Activated naive CD4-positive, alpha-beta T cell treated with anti-CD3 and anti-CD28 coated beads, Interleukin-2, amount 10 ng/mL, durations not matched to agents 7 days and 5 days (primary cell): ENCODE measurements around the gene DRC7.

ENCODE experiments used
- CTCF ChIA-PET: fragments of 350-600 bp; sonication (Branson Sonifier 250); formaldehyde crosslinking; loops from one replicate; lab custom pipeline; 2021; ENCODE audit warnings: antibody characterized with exemption; lab: Charles Lee
- DNase-seq: peaks from one replicate; pipeline ENCODE4 v3.0.0-alpha.2; 2020
- H3K27ac Mint-ChIP-seq: one replicate; pipeline ENCODE4 v1.8.0; 2021; ENCODE audit warnings: mild to moderate bottlenecking, moderate library complexity, mixed read lengths
- H3K27me3 Mint-ChIP-seq: one replicate; pipeline ENCODE4 v1.8.0; 2021; ENCODE audit warnings: mild to moderate bottlenecking, mixed read lengths
- H3K36me3 Mint-ChIP-seq: one replicate; pipeline ENCODE4 v1.8.0; 2021; ENCODE audit warnings: mixed read lengths
- H3K4me1 Mint-ChIP-seq: one replicate; pipeline ENCODE4 v1.8.0; 2021; ENCODE audit warnings: mixed read lengths
- H3K4me3 Mint-ChIP-seq: one replicate; pipeline ENCODE4 v1.8.0; 2021; ENCODE audit warnings: mild to moderate bottlenecking, moderate library complexity, mixed read lengths
- H3K9me3 Mint-ChIP-seq: one replicate; pipeline ENCODE4 v1.8.0; 2021; ENCODE audit warnings: mixed read lengths

The DRC7 gene

GRCh38 chr16:57688987-57689761, 5.4 kb upstream of the DRC7 start:
- H3K4me1 Mint-ChIP-seq = peaks cover 38% of the 10 kb centered on the region
- CTCF ChIA-PET = interaction anchor here (0.9 to 1.6 kb wide), 3 partner anchors 9 to 47 kb away, joined by 3 to 5 read pairs (median 5); partner anchors contain the start of gene ADGRG3
- DNase-seq = no peak
- no peaks in the 10 kb centered on the region for H3K9me3 Mint-ChIP-seq
- H3K27ac Mint-ChIP-seq = peak overlapping the region; percentile 90
- H3K4me3 Mint-ChIP-seq = peak overlapping the region; percentile 40
- H3K27me3 Mint-ChIP-seq = peaks cover 26% of the 10 kb centered on the region
- no peaks in the 10 kb centered on the region for H3K36me3 Mint-ChIP-seq

GRCh38 chr16:57689762-57690558, 4.6 kb upstream of the DRC7 start:
- peak overlapping the region; percentile 22 for H3K4me3 Mint-ChIP-seq
- H3K4me1 Mint-ChIP-seq = peaks cover 44% of the 10 kb centered on the region
- no peaks in the 10 kb centered on the region for H3K9me3 Mint-ChIP-seq
- peak; percentile 73 for DNase-seq
- peaks cover 31% of the 10 kb centered on the region for H3K27me3 Mint-ChIP-seq
- H3K36me3 Mint-ChIP-seq = no peaks in the 10 kb centered on the region
- CTCF ChIA-PET = interaction anchor here (0.7 to 1.6 kb wide), 5 partner anchors 10 to 114 kb away, joined by 3 to 5 read pairs (median 3); partner anchors contain the start of gene ADGRG3
- H3K27ac Mint-ChIP-seq = peak overlapping the region; percentile 90

- Mint-ChIP-seq H3K27ac (peak overlapping the region; percentile 25), H3K27me3 (peaks cover 32% of the 10 kb centered on the region), H3K36me3 (no peaks in the 10 kb centered on the region), H3K9me3 (no peaks in the 10 kb centered on the region), H3K4me1 (peaks cover 44% of the 10 kb centered on the region), H3K4me3 (no peak overlapping the region)
- CTCF ChIA-PET = interaction anchor here (1.3 to 1.6 kb wide), 3 partner anchors 10 to 115 kb away, joined by 3 to 5 read pairs (median 5); partner anchors contain the start of gene ADGRG3
- no peak for DNase-seq
These were observed 3.7 kb upstream of the DRC7 start for GRCh38 chr16:57690782-57691471.

- Mint-ChIP-seq H3K27me3 (peaks cover 33% of the 10 kb centered on the region), H3K27ac (no peak overlapping the region)
These were observed 2.0 kb upstream of the DRC7 start for GRCh38 chr16:57692636-57693035.

GRCh38 chr16:57693550-57693949, 1.1 kb upstream of the DRC7 start:
- Mint-ChIP-seq H3K4me3 (no peak overlapping the region), H3K27me3 (peaks cover 41% of the 10 kb centered on the region), H3K27ac (no peak overlapping the region), H3K9me3 (no peaks in the 10 kb centered on the region), H3K36me3 (no peaks in the 10 kb centered on the region), H3K4me1 (peaks cover 37% of the 10 kb centered on the region)
- CTCF ChIA-PET = no interaction called here
- DNase-seq = no peak

More at GRCh38 chr16:57692636-57693035, 2.0 kb upstream of the DRC7 start:
- no peak for DNase-seq
- no peaks in the 10 kb centered on the region for H3K36me3 Mint-ChIP-seq
- peaks cover 44% of the 10 kb centered on the region for H3K4me1 Mint-ChIP-seq
- no peaks in the 10 kb centered on the region for H3K9me3 Mint-ChIP-seq
- CTCF ChIA-PET = no interaction called here
- H3K4me3 Mint-ChIP-seq = no peak overlapping the region

- Mint-ChIP-seq H3K9me3 (no peaks in the 10 kb centered on the region), H3K36me3 (no peaks in the 10 kb centered on the region), H3K4me1 (peaks cover 33% of the 10 kb centered on the region), H3K4me3 (no peak overlapping the region), H3K27ac (no peak overlapping the region), H3K27me3 (peaks cover 36% of the 10 kb centered on the region)
- CTCF ChIA-PET = no interaction called here
- no peak for DNase-seq
These were observed 328 bp upstream of the DRC7 start for GRCh38 chr16:57694231-57694724.

- CTCF ChIA-PET = interaction anchor here (1.1 kb wide), 1 partner anchor 24 kb away, joined by 3 read pairs; no protein-coding TSS in a partner anchor
- no peak overlapping the region for H3K27ac Mint-ChIP-seq
These were observed 1.1 kb downstream of the DRC7 start for GRCh38 chr16:57695680-57696069.

GRCh38 chr16:57696240-57696639, 1.6 kb downstream of the DRC7 start:
- no peaks in the 10 kb centered on the region for H3K9me3 Mint-ChIP-seq
- H3K27me3 Mint-ChIP-seq = peaks cover 31% of the 10 kb centered on the region
- no peak overlapping the region for H3K27ac Mint-ChIP-seq
- H3K36me3 Mint-ChIP-seq = no peaks in the 10 kb centered on the region
- H3K4me3 Mint-ChIP-seq = no peak overlapping the region
- CTCF ChIA-PET = interaction anchor here (1.1 kb wide), 1 partner anchor 25 kb away, joined by 3 read pairs; no protein-coding TSS in a partner anchor
- DNase-seq = no peak
- peaks cover 13% of the 10 kb centered on the region for H3K4me1 Mint-ChIP-seq

More at GRCh38 chr16:57695680-57696069, 1.1 kb downstream of the DRC7 start:
- Mint-ChIP-seq H3K4me3 (no peak overlapping the region), H3K9me3 (no peaks in the 10 kb centered on the region), H3K4me1 (peaks cover 19% of the 10 kb centered on the region), H3K36me3 (no peaks in the 10 kb centered on the region), H3K27me3 (peaks cover 36% of the 10 kb centered on the region)
- DNase-seq = no peak

- Mint-ChIP-seq H3K27me3 (peaks cover 14% of the 10 kb centered on the region), H3K27ac (no peak overlapping the region), H3K36me3 (no peaks in the 10 kb centered on the region), H3K9me3 (no peaks in the 10 kb centered on the region), H3K4me1 (peaks cover 6% of the 10 kb centered on the region), H3K4me3 (no peak overlapping the region)
- CTCF ChIA-PET = no interaction called here
- DNase-seq = no peak
These were observed 3.4 kb downstream of the DRC7 start for GRCh38 chr16:57697896-57698537.

GRCh38 chr16:57698812-57699405, 4.3 kb downstream of the DRC7 start:
- Mint-ChIP-seq H3K9me3 (no peaks in the 10 kb centered on the region), H3K27me3 (peaks cover 14% of the 10 kb centered on the region), H3K27ac (no peak overlapping the region), H3K4me1 (peaks cover 6% of the 10 kb centered on the region), H3K4me3 (no peak overlapping the region), H3K36me3 (no peaks in the 10 kb centered on the region)
- CTCF ChIA-PET = interaction anchor here (0.9 kb wide), 1 partner anchor 122 kb away, joined by 3 read pairs; no protein-coding TSS in a partner anchor
- no peak for DNase-seq

GRCh38 chr16:57699481-57699880, 4.9 kb downstream of the DRC7 start:
- no peak for DNase-seq
- Mint-ChIP-seq H3K4me1 (peaks cover 5% of the 10 kb centered on the region), H3K4me3 (no peak overlapping the region), H3K9me3 (no peaks in the 10 kb centered on the region), H3K27me3 (peaks cover 17% of the 10 kb centered on the region), H3K27ac (no peak overlapping the region), H3K36me3 (no peaks in the 10 kb centered on the region)
- CTCF ChIA-PET = interaction anchor here (0.9 kb wide), 1 partner anchor 123 kb away, joined by 3 read pairs; no protein-coding TSS in a partner anchor

- DNase-seq = no peak
- Mint-ChIP-seq H3K4me3 (no peak overlapping the region), H3K27me3 (peaks cover 18% of the 10 kb centered on the region), H3K4me1 (peaks cover under 1% of the 10 kb centered on the region), H3K9me3 (no peaks in the 10 kb centered on the region), H3K36me3 (no peaks in the 10 kb centered on the region), H3K27ac (no peak overlapping the region)
- CTCF ChIA-PET = interaction anchor here (0.9 kb wide), 1 partner anchor 123 kb away, joined by 3 read pairs; no protein-coding TSS in a partner anchor
These were observed 5.3 kb downstream of the DRC7 start for GRCh38 chr16:57699899-57700298.
